Neural cell (in vitro differentiated cells): ENCODE measurements around the gene PPL. TPM values are rescaled to one million over a fixed set of nuclear protein-coding genes. Genes with fewer than 3 reads are reported as not detected.

Experiments
- H2AFZ ChIP-seq: fragments of 200-600, 300-800 bp; sonication (generic), shearing (Covaris generic); 2 replicates; pipeline ENCODE4 v1.6.0; 2014; ENCODE audit warnings: low read depth, mild to moderate bottlenecking, antibody characterized with exemption, low read length, moderate library complexity
- H3F3A ChIP-seq: fragments of 200-600 bp; shearing (Covaris generic); 2 replicates; pipeline ENCODE4 v1.6.1; 2016; ENCODE audit warnings: mild to moderate bottlenecking, moderate library complexity, mixed read lengths, antibody characterized with exemption, low read length; ENCODE audit not compliant: insufficient read depth, poor library complexity, severe bottlenecking
- H3K27ac ChIP-seq: fragments of 200-600, 300-800 bp; sonication (generic), shearing (Covaris generic); 2 replicates; pipeline ENCODE4 v1.5.1; 2014; ENCODE audit warnings: mild to moderate bottlenecking, low read length, moderate library complexity
- H3K27me3 ChIP-seq: fragments of 300-800, 200-600 bp; sonication (generic), shearing (Covaris generic); 2 replicates; pipeline ENCODE4 v1.6.0; 2014; ENCODE audit warnings: mild to moderate bottlenecking, low read depth, low read length, moderate library complexity; ENCODE audit not compliant: insufficient read depth
- H3K36me3 ChIP-seq: fragments of 300-800, 200-600 bp; sonication (generic), shearing (Covaris generic); 2 replicates; pipeline ENCODE4 v1.5.1; 2014; ENCODE audit warnings: mild to moderate bottlenecking, antibody characterized with exemption, low read length, moderate library complexity; ENCODE audit not compliant: insufficient read depth
- H3K4me2 ChIP-seq: fragments of 300-800, 200-600 bp; sonication (generic), shearing (Covaris generic); 2 replicates; pipeline ENCODE4 v1.6.0; 2014; ENCODE audit warnings: mild to moderate bottlenecking, low read length
- H3K4me3 ChIP-seq: fragments of 300-800, 200-600 bp; sonication (generic), shearing (Covaris generic); 2 replicates; pipeline ENCODE4 v1.5.1; 2014; ENCODE audit warnings: mild to moderate bottlenecking, low read length, moderate library complexity
- H3K79me2 ChIP-seq: fragments of 200-600 bp; shearing (Covaris generic); replicated peaks from 2 replicates; pipeline ENCODE4 v1.6.0; 2014; ENCODE audit warnings: mild to moderate bottlenecking, low read length, moderate library complexity; ENCODE audit not compliant: insufficient read depth
- H3K9ac ChIP-seq: fragments of 300-800, 200-600 bp; sonication (generic), shearing (Covaris generic); 2 replicates; pipeline ENCODE4 v1.6.1; 2016; ENCODE audit warnings: mild to moderate bottlenecking, low read length, mixed read lengths
- H3K9me2 ChIP-seq: fragments of 200-600 bp; shearing (Covaris generic); 2 replicates; pipeline ENCODE4 v1.6.1; 2016; ENCODE audit warnings: mild to moderate bottlenecking, low read length, mixed read lengths; ENCODE audit not compliant: insufficient read depth
- H3K9me3 ChIP-seq: fragments of 200-600, 300-800 bp; sonication (generic), shearing (Covaris generic); 2 replicates; pipeline ENCODE4 v1.6.1; 2016; ENCODE audit warnings: mild to moderate bottlenecking, mixed run types, low read length, moderate library complexity, mixed read lengths
- H4K20me1 ChIP-seq: fragments of 200-600 bp; shearing (Covaris generic); 2 replicates; pipeline ENCODE4 v1.6.1; 2016; ENCODE audit warnings: mild to moderate bottlenecking, mixed run types; ENCODE audit not compliant: insufficient read depth
- CTCF ChIP-seq: fragments of 450-650 bp; IDR thresholded peaks from 2 replicates; pipeline ENCODE4 v1.5.1; 2014; ENCODE audit warnings: antibody characterized with exemption, mild to moderate bottlenecking, moderate library complexity; ENCODE audit not compliant: poor library complexity, severe bottlenecking
- EP300 ChIP-seq: fragments of 450-650 bp; conservative IDR thresholded peaks from 2 replicates; pipeline ENCODE4 v1.6.1; 2014; ENCODE audit warnings: antibody characterized with exemption, mild to moderate bottlenecking, moderate library complexity; ENCODE audit not compliant: poor library complexity, severe bottlenecking
- EZH2 ChIP-seq: fragments of 200-600, 300-800 bp; shearing (Covaris generic), sonication (generic); IDR thresholded peaks from 2 replicates; pipeline ENCODE4 v1.6.1; 2014; ENCODE audit warnings: antibody characterized with exemption, low read length, borderline replicate concordance, mild to moderate bottlenecking; ENCODE audit not compliant: insufficient read depth, poor library complexity, severe bottlenecking
- MXI1 ChIP-seq: fragments of 450-650 bp; conservative IDR thresholded peaks from 2 replicates; pipeline ENCODE4 v1.6.1; 2014; ENCODE audit warnings: antibody characterized with exemption, mild to moderate bottlenecking; ENCODE audit not compliant: poor library complexity, severe bottlenecking
- POLR2AphosphoS5 ChIP-seq: IDR thresholded peaks from 2 replicates; pipeline ENCODE4 v1.6.1; 2012
- RAD21 ChIP-seq: fragments of 450-650 bp; conservative IDR thresholded peaks from 2 replicates; pipeline ENCODE4 v1.6.1; 2014; ENCODE audit warnings: antibody characterized with exemption, mild to moderate bottlenecking, moderate library complexity
- REST ChIP-seq: IDR thresholded peaks from 2 replicates; pipeline ENCODE4 v1.6.1; 2012; ENCODE audit warnings: borderline replicate concordance
- SMC3 ChIP-seq: fragments of 450-650 bp; conservative IDR thresholded peaks from 2 replicates; pipeline ENCODE4 v1.6.1; 2014; ENCODE audit warnings: antibody characterized with exemption, mild to moderate bottlenecking, moderate library complexity; ENCODE audit not compliant: poor library complexity
- TAF1 ChIP-seq: IDR thresholded peaks from 2 replicates; pipeline ENCODE4 v1.6.1; 2012; ENCODE audit warnings: low read depth
- polyA plus RNA-seq: library from polyadenylated mRNA; depleted of rRNA; stranded (reverse); fragments of >200 nt; gene quantifications from 2 replicates; pipeline ENCODE4 v1.2.3, GENCODE V29; 2014

PPL gene
- polyA plus RNA-seq, 1 donor from 2014 or later, result 0.81 TPM

DNA sequence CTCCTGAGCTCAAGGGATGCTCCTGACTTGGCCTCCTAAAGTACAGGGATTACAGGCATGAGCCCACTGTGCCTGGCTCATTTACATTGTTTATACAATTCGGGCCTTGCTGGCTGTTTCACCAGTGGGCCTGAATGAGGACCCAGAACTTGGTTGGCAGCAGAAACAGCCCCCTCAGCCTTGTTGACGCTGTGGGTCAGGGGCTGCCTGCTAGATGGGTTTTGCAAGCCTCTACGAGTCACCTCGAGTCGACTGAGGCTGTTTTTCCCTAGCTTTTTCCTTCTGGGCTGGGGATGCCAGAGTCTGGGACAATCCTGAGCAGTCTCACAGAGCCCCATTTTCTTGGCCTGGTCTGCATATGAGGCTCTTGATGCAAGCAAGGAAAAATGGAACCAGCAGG is 16.1 kb downstream of the PPL start:
- TF ChIP-seq REST (no peak), POLR2AphosphoS5 (no peak), TAF1 (no peak), SMC3 (no peak), CTCF (no peak), MXI1 (no peak), RAD21 (no peak), EZH2 (no peak), EP300 (no peak)
- no peaks in the 10 kb centered on the region for H3K9me3 ChIP-seq
- H3K4me3 ChIP-seq, result no peak overlapping the region
- no peaks in the 10 kb centered on the region for H3F3A ChIP-seq
- no peak overlapping the region for H3K4me2 ChIP-seq
- no peaks in the 10 kb centered on the region for H3K79me2 ChIP-seq
- no peaks in the 10 kb centered on the region for H3K27me3 ChIP-seq
- H3K36me3 ChIP-seq, result no peaks in the 10 kb centered on the region
- H3K9me2 ChIP-seq, result no peaks in the 10 kb centered on the region
- no peak overlapping the region for H3K9ac ChIP-seq
- H4K20me1 ChIP-seq, result no peaks in the 10 kb centered on the region
- H3K27ac ChIP-seq, result no peak overlapping the region
- no peak overlapping the region for H2AFZ ChIP-seq

GRCh38 chr16:4918781-4919251 is 18.1 kb downstream of the PPL start:
- H2AFZ ChIP-seq, result no peak overlapping the region
- no peak overlapping the region for H3K4me2 ChIP-seq
- H3K9me3 ChIP-seq, result no peaks in the 10 kb centered on the region
- no peaks in the 10 kb centered on the region for H3K79me2 ChIP-seq
- H3K9me2 ChIP-seq, result no peaks in the 10 kb centered on the region
- no peak overlapping the region for H3K27ac ChIP-seq
- no peaks in the 10 kb centered on the region for H3F3A ChIP-seq
- TF ChIP-seq REST (no peak), TAF1 (no peak), MXI1 (no peak), SMC3 (no peak), RAD21 (no peak), EZH2 (no peak), POLR2AphosphoS5 (no peak), CTCF (no peak), EP300 (no peak)
- H3K27me3 ChIP-seq, result no peaks in the 10 kb centered on the region
- H3K9ac ChIP-seq, result no peak overlapping the region
- H4K20me1 ChIP-seq, result no peaks in the 10 kb centered on the region
- H3K4me3 ChIP-seq, result no peak overlapping the region
- no peaks in the 10 kb centered on the region for H3K36me3 ChIP-seq
